GM23248 (cell line): ENCODE measurements around the gene STK17B. TPM values are rescaled to one million over a fixed set of nuclear protein-coding genes. Genes with fewer than 3 reads are reported as not detected.

Source experiments
- DNase-seq: peaks from one replicate; pipeline ENCODE4 v3.0.0-alpha.2; 2015
- H2AFZ ChIP-seq: fragments of 200-600 bp; sonication (generic); 2 replicates; pipeline ENCODE4 v1.6.1; 2016; ENCODE audit warnings: antibody characterized with exemption
- H3F3A ChIP-seq: fragments of 200-600 bp; sonication (generic); 2 replicates; pipeline ENCODE4 v1.6.1; 2016; ENCODE audit warnings: mild to moderate bottlenecking, antibody characterized with exemption, mixed run types; ENCODE audit not compliant: insufficient read depth
- H3K27ac ChIP-seq: fragments of 200-600 bp; sonication (generic); 2 replicates; pipeline ENCODE4 v1.5.1; 2016; ENCODE audit warnings: mild to moderate bottlenecking
- H3K27me3 ChIP-seq: fragments of 200-600 bp; sonication (generic); replicated peaks from 2 replicates; pipeline ENCODE4 v1.6.1; 2016; ENCODE audit warnings: mild to moderate bottlenecking; ENCODE audit not compliant: insufficient read depth
- H3K36me3 ChIP-seq: fragments of 200-600 bp; sonication (generic); 2 replicates; pipeline ENCODE4 v1.6.1; 2016; ENCODE audit warnings: low read depth, mild to moderate bottlenecking
- H3K4me1 ChIP-seq: fragments of 200-600 bp; sonication (generic); 2 replicates; pipeline ENCODE4 v1.6.1; 2016; ENCODE audit warnings: mild to moderate bottlenecking; ENCODE audit not compliant: insufficient read depth
- H3K4me2 ChIP-seq: fragments of 200-600 bp; sonication (generic); one replicate; pipeline ENCODE4 v1.6.1; 2016; ENCODE audit warnings: mild to moderate bottlenecking; ENCODE audit not compliant: unreplicated experiment
- H3K4me3 ChIP-seq: fragments of 200-600 bp; sonication (generic); 2 replicates; pipeline ENCODE4 v1.5.1; 2016; ENCODE audit warnings: mild to moderate bottlenecking
- H3K79me2 ChIP-seq: fragments of 200-600 bp; sonication (generic); 2 replicates; pipeline ENCODE4 v1.6.1; 2016; ENCODE audit warnings: mild to moderate bottlenecking; ENCODE audit not compliant: insufficient read depth
- H3K9ac ChIP-seq: fragments of 200-600 bp; sonication (generic); 2 replicates; pipeline ENCODE4 v1.6.1; 2016; ENCODE audit warnings: mild to moderate bottlenecking
- H3K9me2 ChIP-seq: fragments of 200-600 bp; sonication (generic); 2 replicates; pipeline ENCODE4 v1.6.1; 2016; ENCODE audit warnings: mixed run types, mild to moderate bottlenecking, moderate library complexity; ENCODE audit not compliant: insufficient read depth
- H3K9me3 ChIP-seq: fragments of 200-600 bp; sonication (generic); one replicate; pipeline ENCODE4 v1.6.1; 2017; ENCODE audit warnings: low read depth
- H4K20me1 ChIP-seq: fragments of 200-600 bp; sonication (generic); 2 replicates; pipeline ENCODE4 v1.6.0; 2016; ENCODE audit not compliant: insufficient read depth
- EZH2 ChIP-seq: fragments of 200-600 bp; sonication (generic); IDR thresholded peaks from 2 replicates; pipeline ENCODE4 v1.6.1; 2018; ENCODE audit warnings: antibody characterized with exemption, mild to moderate bottlenecking; ENCODE audit not compliant: insufficient read depth, poor library complexity, severe bottlenecking
- EZH2phosphoT487 ChIP-seq: fragments of 200-600 bp; sonication (generic); IDR thresholded peaks from 2 replicates; pipeline ENCODE4 v1.6.1; 2018; ENCODE audit warnings: antibody characterized with exemption, moderate library complexity, mild to moderate bottlenecking, low read depth; ENCODE audit not compliant: insufficient read depth
- WGBS, 2 experiments: methylation state at CpG; one replicate each; pipeline ENCODE4 v1.1.6; 2015 to 2017; ENCODE audit warnings: low lambda C conversion rate in 2 of 2, low coverage in 1 of 2; ENCODE audit errors: missing lambda C conversion rate in 2 of 2; 5-methylcytosine and 5-hydroxymethylcytosine counted together
- in situ Hi-C: fragments of 300-500 bp; cut with MboI; formaldehyde crosslinking; loops from 2 replicates; pipeline ENCODE4 v1.15.0; 2020
- polyA plus RNA-seq: library from polyadenylated mRNA; unstranded; fragments of >200 nt; fragmentation: Nextera tagmentation; extraction: Ambion mirVana; gene quantifications from 2 replicates; pipeline ENCODE4 v1.2.1, GENCODE V29; 2016
- total RNA-seq: library from RNA; depleted of rRNA; stranded (reverse); fragments of >200 nt; shearing (Covaris generic); gene quantifications from 2 replicates; pipeline ENCODE4 v1.2.3, GENCODE V29; 2014

The STK17B gene
- total and polyA plus RNA-seq, 2 experiments from 2014 or later: 13.7 to 23.6 TPM

DNA sequence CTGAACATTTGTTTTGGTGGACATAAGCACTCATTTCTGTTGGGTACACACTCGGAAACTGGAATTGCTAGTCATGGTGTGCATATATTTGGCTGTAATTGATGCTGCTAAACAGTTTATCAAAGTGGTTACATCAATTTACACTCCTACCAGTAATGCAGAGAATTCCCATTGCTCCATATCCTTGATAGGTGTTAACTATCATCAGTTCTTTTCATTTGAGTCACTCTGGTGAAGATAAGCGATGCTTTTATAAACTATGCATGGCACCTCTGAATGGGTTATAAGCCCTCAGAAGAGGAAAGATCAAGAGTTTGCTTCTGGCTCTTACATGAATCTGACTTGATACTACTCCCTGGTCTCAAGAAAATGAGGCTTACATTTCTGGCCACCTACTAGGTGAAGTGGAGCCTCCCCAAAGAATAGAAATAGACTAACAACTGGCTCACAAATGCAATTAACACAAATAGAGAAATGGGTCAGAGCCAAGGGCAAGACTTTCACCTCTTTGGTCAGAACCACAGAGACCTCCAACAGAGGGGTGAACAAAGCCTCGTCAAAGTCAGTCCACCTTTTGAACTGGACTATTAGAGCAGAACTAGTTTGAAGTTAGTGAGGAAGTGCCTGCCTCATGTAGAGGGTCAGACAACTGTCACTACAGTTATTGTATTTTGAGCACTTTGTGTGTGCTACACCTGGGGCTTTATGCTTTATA lies 15.0 kb upstream of the STK17B start:
- no peak for DNase-seq
- H3K79me2 ChIP-seq: no peaks in the 10 kb centered on the region
- no peaks in the 10 kb centered on the region for H3K9me3 ChIP-seq
- TF ChIP-seq EZH2phosphoT487 (no peak), EZH2 (no peak)
- H3K27ac ChIP-seq: no peak overlapping the region
- no peaks in the 10 kb centered on the region for H4K20me1 ChIP-seq
- no peak overlapping the region for H2AFZ ChIP-seq
- H3K4me1 ChIP-seq: no peaks in the 10 kb centered on the region
- no peaks in the 10 kb centered on the region for H3K9me2 ChIP-seq
- no peak overlapping the region for H3K9ac ChIP-seq
- 84 to 93% methylated on average over 3 of the region's 3 CpGs for WGBS, 2 experiments
- in situ Hi-C loops: no loop called here
- no peaks in the 10 kb centered on the region for H3K36me3 ChIP-seq
- no peaks in the 10 kb centered on the region for H3K27me3 ChIP-seq
- no peak overlapping the region for H3K4me2 ChIP-seq
- H3K4me3 ChIP-seq: no peak overlapping the region
- H3F3A ChIP-seq: no peaks in the 10 kb centered on the region

DNA sequence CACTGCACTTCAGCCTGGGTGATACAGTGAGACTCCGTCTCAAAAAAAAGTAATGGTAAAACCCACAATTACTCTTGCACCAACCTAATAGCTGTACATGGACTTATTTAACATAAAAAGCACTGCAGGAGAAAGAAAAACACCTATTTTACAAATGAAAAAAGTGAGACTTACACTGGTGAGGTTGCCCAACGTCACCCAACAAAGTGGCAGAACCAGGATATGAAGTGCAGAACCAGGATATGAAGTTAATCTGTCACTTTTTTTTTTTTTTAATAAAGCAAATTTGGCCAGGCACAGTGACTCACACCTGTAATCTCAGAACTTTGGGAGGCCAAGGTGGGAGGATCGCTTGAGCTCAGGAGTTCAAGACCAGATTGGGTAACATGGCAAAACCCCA lies 13.5 kb upstream of the STK17B start:
- Histone ChIP-seq H3F3A (no peaks in the 10 kb centered on the region), H3K9ac (no peak overlapping the region), H3K27ac (no peak overlapping the region), H3K4me2 (no peak overlapping the region), H3K36me3 (no peaks in the 10 kb centered on the region), H3K4me3 (no peak overlapping the region), H4K20me1 (no peaks in the 10 kb centered on the region), H3K9me3 (no peaks in the 10 kb centered on the region), H3K79me2 (no peaks in the 10 kb centered on the region), H2AFZ (no peak overlapping the region), H3K27me3 (no peaks in the 10 kb centered on the region), H3K4me1 (no peaks in the 10 kb centered on the region), H3K9me2 (no peaks in the 10 kb centered on the region)
- in situ Hi-C loops: no loop called here
- TF ChIP-seq EZH2: no peak
- TF ChIP-seq EZH2phosphoT487: no peak
- WGBS, 2 experiments: 78 to 83% methylated on average over 3 of the region's 3 CpGs
- no peak for DNase-seq

DNA sequence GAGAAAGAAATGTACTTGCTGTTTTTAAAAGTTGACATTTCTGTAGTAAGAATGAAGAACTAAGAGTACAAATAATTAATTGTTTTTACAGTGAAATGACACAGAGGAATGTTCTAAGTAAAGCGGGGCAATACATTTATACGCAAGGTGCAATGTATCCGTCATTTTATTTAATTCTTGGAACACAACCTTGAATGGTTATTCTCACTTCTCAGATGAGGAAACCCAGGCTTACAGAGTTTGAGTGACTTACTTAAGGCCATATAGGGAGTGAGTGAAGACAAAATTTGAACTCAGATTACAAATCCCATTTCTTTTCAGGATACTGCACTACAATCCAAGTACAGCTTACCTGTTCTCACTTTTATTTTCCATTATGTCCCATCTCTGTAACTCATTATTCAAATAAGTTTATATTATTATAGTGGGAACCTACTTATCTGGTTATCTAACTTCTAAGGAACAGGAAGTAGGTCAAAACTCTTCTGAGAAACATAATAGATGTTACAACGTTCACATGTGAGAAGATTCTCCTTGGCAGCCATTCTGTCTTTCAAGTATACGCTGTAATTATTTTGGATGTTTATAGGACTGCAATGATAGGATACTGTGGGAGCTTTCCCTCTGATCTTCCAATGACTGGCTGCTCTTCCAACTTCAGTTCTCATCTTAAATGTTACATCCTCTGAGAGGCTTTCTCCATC lies 12.3 kb upstream of the STK17B start:
- 87% methylated on average over 5 of the region's 5 CpGs for whole genome bisulfite sequencing, 2 experiments
- Histone ChIP-seq H3K36me3 (no peaks in the 10 kb centered on the region), H3K4me2 (no peak overlapping the region), H3K9ac (no peak overlapping the region), H3K27me3 (no peaks in the 10 kb centered on the region), H4K20me1 (no peaks in the 10 kb centered on the region), H3K9me3 (no peaks in the 10 kb centered on the region), H3K79me2 (no peaks in the 10 kb centered on the region), H3K4me1 (no peaks in the 10 kb centered on the region), H3F3A (no peaks in the 10 kb centered on the region), H3K9me2 (no peaks in the 10 kb centered on the region), H3K4me3 (no peak overlapping the region), H3K27ac (no peak overlapping the region), H2AFZ (no peak overlapping the region)
- TF ChIP-seq EZH2phosphoT487 (no peak), EZH2 (no peak)
- DNase-seq: no peak
- in situ Hi-C loops: no loop called here

DNA sequence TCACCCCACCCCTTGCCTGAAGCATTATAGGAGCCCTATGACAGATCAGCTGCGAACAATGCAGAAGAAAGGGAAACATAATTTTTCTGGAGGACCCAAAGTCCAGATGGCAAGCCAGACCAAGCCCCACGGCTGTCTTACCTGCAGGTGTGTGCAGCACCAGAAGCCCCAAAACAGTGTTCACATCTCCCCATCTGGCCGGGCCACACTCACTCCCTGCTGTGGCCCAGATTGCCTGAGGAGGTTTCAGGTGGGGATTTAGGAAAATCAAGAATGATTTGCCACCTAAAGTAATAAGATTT lies 11.7 kb upstream of the STK17B start:
- no peaks in the 10 kb centered on the region for H4K20me1 ChIP-seq
- DNase-seq: no peak
- no peaks in the 10 kb centered on the region for H3K9me3 ChIP-seq
- no peaks in the 10 kb centered on the region for H3K79me2 ChIP-seq
- no peaks in the 10 kb centered on the region for H3K36me3 ChIP-seq
- H3K9ac ChIP-seq: no peak overlapping the region
- in situ Hi-C loops: no loop called here
- no peak overlapping the region for H3K27ac ChIP-seq
- no peaks in the 10 kb centered on the region for H3K9me2 ChIP-seq
- H3K4me3 ChIP-seq: no peak overlapping the region
- no peak overlapping the region for H2AFZ ChIP-seq
- H3K4me2 ChIP-seq: no peak overlapping the region
- 66 to 70% methylated on average over 3 of the region's 3 CpGs for WGBS, 2 experiments
- no peaks in the 10 kb centered on the region for H3K27me3 ChIP-seq
- H3F3A ChIP-seq: no peaks in the 10 kb centered on the region
- no peaks in the 10 kb centered on the region for H3K4me1 ChIP-seq
- TF ChIP-seq EZH2: no peak
- TF ChIP-seq EZH2phosphoT487: no peak
